Mucosa of descending colon (tissue), 3 donors: ENCODE measurements around the gene PAX9. TPM values are rescaled to one million over a fixed set of nuclear protein-coding genes. Genes with fewer than 3 reads are reported as not detected.
"Not testable (repeated sequence)": the region's sequence is repeated elsewhere in the genome, so short reads cannot be mapped to it uniquely, and the experiment has no call there.

Experiments
- ATAC-seq: fragments of 200-7000 bp; cut with Tn5 transposase; one replicate; pipeline ENCODE4 v1.9.1; 2020; ENCODE audit warnings: mild to moderate bottlenecking, moderate library complexity
- DNase-seq, 3 donors: peaks; one replicate each; pipeline ENCODE4 v3.0.0-alpha.2; 2020
- H3K36me3 ChIP-seq: fragments of 200-600 bp; one replicate; pipeline ENCODE4 v1.8.0; 2021; ENCODE audit warnings: low read depth, mild to moderate bottlenecking
- H3K4me1 ChIP-seq: fragments of 200-600 bp; one replicate; pipeline ENCODE4 v1.8.0; 2021; ENCODE audit warnings: low read depth, mild to moderate bottlenecking
- H3K4me3 ChIP-seq: fragments of 200-600 bp; one replicate; pipeline ENCODE4 v1.8.0; 2021; ENCODE audit warnings: mild to moderate bottlenecking
- H3K9me3 ChIP-seq: fragments of 200-600 bp; one replicate; pipeline ENCODE4 v1.8.0; 2021; ENCODE audit warnings: mild to moderate bottlenecking
- intact Hi-C, 2 donors: fragments of 100-400 bp; cut with DNase I in 1 of 2; cut with micrococcal nuclease in 1 of 2; formaldehyde crosslinking; loops; one replicate each; pipeline versions ENCODE4 v1.11.0 to v1.11.1; 2022; cut with DNase I, micrococcal nuclease
- total RNA-seq, 3 donors: library from RNA; stranded (reverse); fragmentation: NEBNext Ultra II Directional in 2 of 3; extraction: Animal tissue kit (Norgen Biotek cat#: 25700) in 2 of 3; gene quantifications; one replicate each; pipeline versions ENCODE4 v1.2.1 to v1.2.4, GENCODE V29; 2021 to 2023
- TF ChIP-seq, protein P1 (sequence below): fragments of 200-600 bp; IDR thresholded peaks from one replicate; pipeline ENCODE4 v1.8.0; 2022; ENCODE audit warnings: antibody characterized with exemption, mild to moderate bottlenecking
- donor health status: DM: no; HTN: no; CAD: no; lungs with moderate emphysema.
- donor health status: DM: no; HTN: no; CAD: no.
- donor health status: DM: no; HTN: yes; CAD: no.

Gene PAX9
- total RNA-seq, 3 donors from 2014 or later: 0.29 to 0.44 (median 0.38) TPM

DNA sequence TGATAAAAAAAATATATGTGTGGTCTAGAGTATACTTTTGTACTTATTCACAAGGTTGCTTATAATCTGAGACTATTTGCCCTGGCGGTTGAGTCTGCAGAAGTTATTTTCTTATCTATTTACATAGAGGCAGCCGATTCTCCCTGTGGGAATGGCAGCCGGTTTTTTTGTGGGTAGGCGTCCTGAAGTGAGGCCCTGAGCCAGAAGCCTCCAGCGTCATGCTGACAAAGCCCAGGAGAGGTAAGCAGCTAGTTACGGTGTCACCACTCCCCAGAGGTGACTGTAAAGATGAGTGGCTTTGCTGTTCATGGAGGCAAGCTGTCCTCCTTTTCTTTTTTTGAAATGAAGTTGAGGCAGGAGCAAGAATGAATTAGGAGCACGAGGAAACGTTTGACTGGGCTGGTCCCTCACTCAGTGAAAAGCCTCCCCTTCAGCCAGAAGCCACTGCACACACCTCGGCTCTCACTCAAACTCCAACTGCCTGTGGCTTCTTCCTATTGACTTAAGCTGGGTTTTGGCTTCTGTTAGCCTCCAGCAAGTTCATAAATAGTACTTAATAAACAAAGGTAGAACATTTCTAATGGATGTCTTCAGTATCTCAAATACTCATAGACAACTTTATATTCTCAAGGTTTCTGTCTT lies 21.5 kb downstream of the PAX9 start:
- DNase-seq (no peak), ATAC-seq (no peak)
- Histone ChIP-seq H3K36me3 (no peaks in the 10 kb centered on the region), H3K4me1 (no peaks in the 10 kb centered on the region), H3K9me3 (no peaks in the 10 kb centered on the region), H3K4me3 (no peak overlapping the region)
- intact Hi-C loops: no loop called here
- TF ChIP-seq, protein P1, sequence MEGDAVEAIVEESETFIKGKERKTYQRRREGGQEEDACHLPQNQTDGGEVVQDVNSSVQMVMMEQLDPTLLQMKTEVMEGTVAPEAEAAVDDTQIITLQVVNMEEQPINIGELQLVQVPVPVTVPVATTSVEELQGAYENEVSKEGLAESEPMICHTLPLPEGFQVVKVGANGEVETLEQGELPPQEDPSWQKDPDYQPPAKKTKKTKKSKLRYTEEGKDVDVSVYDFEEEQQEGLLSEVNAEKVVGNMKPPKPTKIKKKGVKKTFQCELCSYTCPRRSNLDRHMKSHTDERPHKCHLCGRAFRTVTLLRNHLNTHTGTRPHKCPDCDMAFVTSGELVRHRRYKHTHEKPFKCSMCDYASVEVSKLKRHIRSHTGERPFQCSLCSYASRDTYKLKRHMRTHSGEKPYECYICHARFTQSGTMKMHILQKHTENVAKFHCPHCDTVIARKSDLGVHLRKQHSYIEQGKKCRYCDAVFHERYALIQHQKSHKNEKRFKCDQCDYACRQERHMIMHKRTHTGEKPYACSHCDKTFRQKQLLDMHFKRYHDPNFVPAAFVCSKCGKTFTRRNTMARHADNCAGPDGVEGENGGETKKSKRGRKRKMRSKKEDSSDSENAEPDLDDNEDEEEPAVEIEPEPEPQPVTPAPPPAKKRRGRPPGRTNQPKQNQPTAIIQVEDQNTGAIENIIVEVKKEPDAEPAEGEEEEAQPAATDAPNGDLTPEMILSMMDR: no peak

DNA sequence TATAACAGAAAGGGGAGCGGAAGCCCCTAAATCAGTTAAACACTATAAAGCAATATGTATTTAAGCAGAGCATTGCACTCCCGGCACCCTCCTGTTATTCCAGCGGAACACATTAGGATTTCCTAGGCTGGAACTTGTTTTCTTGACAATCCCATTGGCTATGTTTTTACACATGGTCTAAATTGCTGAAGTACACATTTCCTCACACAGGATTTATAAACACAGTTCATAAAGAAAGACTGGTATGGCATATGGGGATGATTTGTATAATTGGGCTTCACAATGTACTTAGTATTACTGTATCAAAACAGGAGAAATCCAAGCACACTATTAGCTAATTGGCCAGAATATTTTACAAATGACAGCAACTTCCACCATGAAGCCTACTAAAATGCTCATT lies 23.3 kb downstream of the PAX9 start:
- TF ChIP-seq, protein P1: no peak
- ATAC-seq: no peak
- H3K4me3 ChIP-seq: no peak overlapping the region
- no peak for DNase-seq
- H3K9me3 ChIP-seq: no peaks in the 10 kb centered on the region
- H3K36me3 ChIP-seq: no peaks in the 10 kb centered on the region
- intact Hi-C loops: no loop called here
- H3K4me1 ChIP-seq: no peaks in the 10 kb centered on the region

DNA sequence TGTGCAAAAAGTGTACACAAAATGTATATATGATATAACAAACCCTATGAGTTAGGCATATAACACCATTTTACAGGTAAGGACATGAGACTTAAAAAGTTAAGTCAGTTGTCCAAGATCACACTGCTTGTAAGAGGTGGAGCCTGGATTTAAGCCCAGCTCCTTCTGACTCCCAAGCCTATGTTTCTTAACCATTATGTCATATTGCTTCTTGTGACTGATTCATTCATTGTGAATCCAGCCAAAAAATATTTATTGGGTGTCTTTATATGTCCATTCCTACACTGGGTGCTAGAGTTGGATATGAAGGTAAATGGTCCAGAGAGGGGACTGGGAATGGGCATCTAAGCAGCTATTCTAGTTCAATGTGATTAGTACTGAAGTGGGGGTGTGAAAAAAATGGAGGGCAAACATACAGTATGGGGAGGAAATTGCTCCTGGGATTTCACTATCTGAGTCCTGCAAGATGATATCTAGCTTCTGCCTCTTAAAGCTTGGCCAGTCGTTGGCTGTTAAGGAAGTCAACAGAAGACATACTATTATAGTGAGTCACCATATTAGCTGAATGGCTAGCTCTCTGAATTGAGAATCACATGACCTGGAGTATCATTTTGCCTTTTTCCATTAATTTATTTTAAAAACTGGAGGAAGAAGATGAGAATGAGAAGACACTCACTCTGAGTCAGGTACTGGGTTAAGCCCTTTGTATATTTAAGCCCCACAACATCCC lies 28.8 kb downstream of the PAX9 start:
- TF ChIP-seq, protein P1: no peak
- H3K36me3 ChIP-seq: no peaks in the 10 kb centered on the region
- DNase-seq (no peak), ATAC-seq (no peak)
- no peaks in the 10 kb centered on the region for H3K4me1 ChIP-seq
- intact Hi-C loops: no loop called here
- no peaks in the 10 kb centered on the region for H3K9me3 ChIP-seq
- H3K4me3 ChIP-seq: no peak overlapping the region

DNA sequence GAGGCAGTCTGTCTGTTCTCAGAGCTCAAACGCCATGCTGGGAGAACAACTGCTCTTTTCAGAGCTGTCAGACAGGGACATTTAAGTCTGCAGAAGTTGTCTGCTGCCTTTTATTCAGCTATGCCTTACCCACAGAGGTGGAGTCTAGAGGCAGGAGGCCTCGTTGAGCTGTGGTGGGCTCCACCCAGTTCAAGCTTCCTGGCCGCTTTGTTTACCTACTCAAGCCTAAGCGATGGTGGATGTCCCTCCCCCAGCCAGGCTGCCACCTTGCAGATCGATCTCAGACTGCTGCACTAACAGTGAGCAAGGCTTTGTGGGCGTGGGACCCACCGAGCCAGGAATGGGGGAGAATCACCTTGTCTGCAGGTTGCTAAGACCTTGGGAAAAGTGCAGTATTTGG lies 37.8 kb downstream of the PAX9 start:
- H3K4me1 ChIP-seq, intact Hi-C loops, H3K9me3 ChIP-seq, H3K4me3 ChIP-seq, H3K36me3 ChIP-seq, ATAC-seq, DNase-seq: not testable (repeated sequence)

DNA sequence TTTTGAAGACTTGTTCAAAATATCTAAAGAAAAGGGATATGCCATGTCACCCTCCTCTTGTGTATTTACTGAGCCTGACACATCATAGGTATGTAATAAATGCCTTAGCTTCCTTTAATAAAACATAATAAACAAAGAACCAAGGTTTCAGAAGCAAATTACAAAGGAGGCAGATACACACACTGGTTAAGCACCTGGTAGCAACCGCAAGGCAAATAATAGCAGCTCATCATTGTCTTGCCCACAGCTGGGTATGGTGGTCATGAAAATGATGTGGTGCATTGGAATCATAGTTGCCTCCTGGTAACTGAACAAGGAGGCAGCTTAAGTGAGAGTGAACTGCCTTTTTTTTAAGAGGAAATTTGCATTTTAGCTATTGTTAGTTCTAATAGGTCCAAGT lies 39.0 kb downstream of the PAX9 start:
- intact Hi-C loops: no loop called here
- H3K36me3 ChIP-seq: no peaks in the 10 kb centered on the region
- no peak overlapping the region for H3K4me3 ChIP-seq
- ATAC-seq (no peak), DNase-seq (no peak)
- TF ChIP-seq, protein P1: no peak
- H3K9me3 ChIP-seq: no peaks in the 10 kb centered on the region
- H3K4me1 ChIP-seq: no peaks in the 10 kb centered on the region

DNA sequence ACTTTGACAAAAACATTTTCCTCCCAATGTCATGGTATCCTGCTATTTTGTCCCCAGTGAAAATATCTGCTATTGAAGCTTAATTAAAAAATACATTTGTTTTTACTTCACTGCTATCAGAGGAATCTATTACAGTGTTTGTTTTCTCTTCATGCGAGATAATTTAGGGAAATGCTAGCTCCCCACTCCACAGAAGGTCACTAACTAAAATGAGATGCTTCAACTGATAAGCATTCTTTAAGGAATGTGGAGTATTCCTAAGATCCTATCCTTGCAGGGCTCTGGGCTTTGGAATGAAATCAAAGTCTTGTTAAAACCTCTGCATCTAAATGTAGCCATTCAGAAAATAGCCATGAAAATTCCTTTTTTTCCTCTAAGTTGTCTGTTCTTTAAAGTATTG lies 39.5 kb downstream of the PAX9 start:
- intact Hi-C loops: no loop called here
- DNase-seq (no peak), ATAC-seq (no peak)
- H3K9me3 ChIP-seq: no peaks in the 10 kb centered on the region
- no peak overlapping the region for H3K4me3 ChIP-seq
- TF ChIP-seq, protein P1: no peak
- H3K4me1 ChIP-seq: no peaks in the 10 kb centered on the region
- no peaks in the 10 kb centered on the region for H3K36me3 ChIP-seq
